Activated T-cell treated with anti-CD3 and anti-CD28 coated beads for 48 hours (primary cell): Measurements from ENCODE around the gene GNG11.

ENCODE experiments used
- DNase-seq: peaks from one replicate; pipeline ENCODE4 v3.0.0-alpha.2; 2020; ENCODE audit warnings: low read depth

GNG11 gene

GRCh38 chr7:93948106-93948505 is 26.6 kb downstream of the GNG11 start:
- no peak for DNase-seq

GRCh38 chr7:93948873-93949272 is 27.3 kb downstream of the GNG11 start:
- DNase-seq: no peak

DNA sequence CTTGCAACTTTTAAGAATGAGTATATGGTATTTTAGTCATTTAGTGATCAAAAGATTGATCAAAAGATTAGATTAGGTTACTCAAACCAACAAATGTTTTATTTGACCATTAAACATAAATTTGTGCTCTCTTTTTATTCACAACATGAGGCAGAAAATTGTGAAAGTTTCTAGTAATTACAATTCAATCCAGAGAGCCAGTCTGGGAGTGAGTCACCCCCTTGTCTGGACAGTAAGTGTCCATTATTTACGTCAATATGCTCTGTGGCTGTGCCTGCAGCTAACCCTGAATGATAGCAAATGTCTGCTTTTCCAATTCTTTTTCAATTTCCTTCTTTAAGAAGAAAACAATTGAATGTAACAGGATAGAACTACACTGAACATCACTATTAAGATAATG is 27.9 kb downstream of the GNG11 start:
- DNase-seq: no peak

DNA sequence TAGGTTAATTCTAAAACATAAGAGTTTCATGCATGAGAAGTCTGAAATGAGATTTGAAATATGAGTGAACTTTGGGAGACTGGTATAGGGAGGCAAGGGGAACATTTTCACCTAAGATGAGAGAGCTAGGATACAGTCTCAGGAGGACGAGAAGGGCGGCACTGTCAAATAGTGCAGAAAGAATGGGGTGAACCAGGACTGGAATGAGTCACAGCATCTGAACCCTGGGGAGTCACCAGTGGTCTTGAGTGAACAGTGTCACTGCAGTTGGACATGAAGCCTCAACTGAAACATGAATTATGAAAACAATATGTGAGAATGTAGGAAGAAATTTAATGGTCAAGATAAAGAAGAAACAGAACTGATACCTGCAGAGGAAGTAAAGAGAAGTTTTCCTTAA is 33.8 kb downstream of the GNG11 start:
- no peak for DNase-seq

DNA sequence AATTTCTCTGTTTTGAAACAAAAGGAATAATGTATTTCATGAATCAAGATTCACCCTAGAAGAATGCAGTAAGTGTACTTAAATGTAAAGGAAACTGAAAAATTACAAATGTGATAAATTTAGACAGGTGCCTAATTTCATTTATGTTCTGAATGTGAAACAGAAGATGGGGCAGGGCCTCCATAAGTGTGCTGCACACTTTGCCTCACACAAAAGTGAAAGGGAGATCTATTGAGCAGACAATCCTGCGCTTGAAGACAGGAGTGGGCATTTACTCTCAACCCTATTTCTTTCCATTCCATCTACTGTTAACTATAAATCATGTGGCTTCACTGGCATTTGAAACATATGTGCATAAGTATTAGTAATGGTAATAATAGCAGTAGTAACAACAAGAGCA is 36.2 kb downstream of the GNG11 start:
- DNase-seq: no peak

DNA sequence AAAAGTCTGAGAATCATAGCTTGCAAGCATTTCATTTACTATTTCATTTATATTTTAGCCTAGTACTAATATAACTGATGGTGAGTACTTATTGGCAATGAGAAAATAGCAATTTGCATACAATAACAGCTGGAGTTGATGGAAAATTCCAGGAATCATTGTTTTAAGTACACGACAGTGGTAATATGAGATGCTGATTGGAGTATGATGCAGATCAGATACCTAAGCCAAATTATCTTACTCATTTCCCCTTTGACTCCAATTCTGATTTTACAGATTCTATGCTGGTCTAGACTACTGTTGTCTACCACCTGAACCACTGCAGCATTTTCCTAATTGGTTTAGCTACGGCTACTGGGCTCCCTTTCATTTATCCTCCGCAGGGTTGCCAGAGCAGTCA is 36.7 kb downstream of the GNG11 start:
- DNase-seq: no peak

DNA sequence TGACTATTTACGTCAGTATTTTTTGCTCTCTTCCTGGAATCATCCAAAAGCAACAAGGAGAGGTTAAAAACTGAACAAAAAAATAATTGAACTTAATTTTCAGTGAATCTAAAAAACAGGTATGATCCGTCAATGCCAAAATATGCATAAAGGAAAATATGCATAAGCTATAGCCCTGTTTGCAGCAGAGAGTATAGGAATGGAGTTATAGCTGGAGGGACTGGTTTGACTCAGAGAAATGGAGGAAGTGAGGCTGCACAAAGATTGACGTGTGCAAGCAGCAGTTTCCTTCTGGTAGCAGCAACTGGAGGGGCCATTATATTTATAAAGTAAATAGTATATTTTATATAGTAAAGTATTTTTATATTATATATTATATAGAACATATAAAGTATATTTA is 37.1 kb downstream of the GNG11 start:
- no peak for DNase-seq

DNA sequence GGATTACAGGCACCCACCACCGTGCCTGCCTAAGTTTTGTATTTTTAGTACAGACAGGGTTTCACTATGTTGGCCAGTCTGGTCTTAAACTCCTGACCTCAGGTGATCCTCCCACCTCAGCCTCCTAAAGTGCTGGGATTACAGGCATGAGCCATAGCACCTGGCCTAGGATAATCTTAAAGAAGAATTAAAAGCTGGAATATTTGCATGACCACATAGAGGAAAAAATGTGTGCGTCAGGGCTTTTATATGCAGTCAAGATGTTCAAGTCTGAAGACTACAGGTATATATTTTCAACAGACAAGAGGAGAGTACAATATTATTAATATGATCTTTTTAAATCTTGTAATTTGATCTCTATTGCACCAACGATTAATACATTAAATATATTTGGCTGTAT is 39.5 kb downstream of the GNG11 start:
- DNase-seq: no peak

DNA sequence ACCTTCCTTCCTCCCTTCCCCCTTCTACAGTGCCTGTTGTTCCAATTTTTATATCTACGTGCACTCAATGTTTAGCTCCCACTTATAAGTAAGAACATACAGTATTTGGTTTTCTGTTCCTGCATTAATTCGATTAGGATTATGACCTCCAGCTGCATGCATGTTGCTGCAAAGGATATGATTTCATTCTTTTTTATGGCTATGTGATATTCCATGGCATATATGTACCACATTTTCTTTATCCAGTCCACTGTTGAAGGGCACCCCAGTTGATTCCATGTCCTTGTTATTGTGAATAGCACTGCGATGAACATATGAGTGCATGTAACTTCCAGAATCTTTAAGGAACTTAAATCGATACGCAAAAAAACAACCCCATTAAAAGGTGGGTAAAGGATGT is 42.7 kb downstream of the GNG11 start:
- DNase-seq: no peak

DNA sequence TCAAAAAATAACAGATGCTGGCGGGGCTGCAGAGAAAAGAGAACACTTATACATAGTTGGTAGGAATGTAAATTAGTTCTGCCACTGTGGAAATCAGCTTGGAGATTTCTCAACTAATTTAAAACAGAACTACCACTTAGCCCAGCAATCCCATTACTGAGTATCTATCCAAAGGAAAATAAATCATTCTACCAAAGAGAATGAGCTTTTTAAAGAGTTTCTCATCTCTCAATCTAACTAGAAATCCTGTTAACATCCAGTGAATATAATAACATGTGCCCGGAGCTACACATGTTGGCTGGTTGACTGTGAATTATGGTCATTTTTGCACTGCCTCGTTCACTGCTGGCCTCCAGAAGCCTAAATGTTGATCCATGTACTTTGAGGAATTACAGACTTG is 43.3 kb downstream of the GNG11 start:
- DNase-seq: no peak

DNA sequence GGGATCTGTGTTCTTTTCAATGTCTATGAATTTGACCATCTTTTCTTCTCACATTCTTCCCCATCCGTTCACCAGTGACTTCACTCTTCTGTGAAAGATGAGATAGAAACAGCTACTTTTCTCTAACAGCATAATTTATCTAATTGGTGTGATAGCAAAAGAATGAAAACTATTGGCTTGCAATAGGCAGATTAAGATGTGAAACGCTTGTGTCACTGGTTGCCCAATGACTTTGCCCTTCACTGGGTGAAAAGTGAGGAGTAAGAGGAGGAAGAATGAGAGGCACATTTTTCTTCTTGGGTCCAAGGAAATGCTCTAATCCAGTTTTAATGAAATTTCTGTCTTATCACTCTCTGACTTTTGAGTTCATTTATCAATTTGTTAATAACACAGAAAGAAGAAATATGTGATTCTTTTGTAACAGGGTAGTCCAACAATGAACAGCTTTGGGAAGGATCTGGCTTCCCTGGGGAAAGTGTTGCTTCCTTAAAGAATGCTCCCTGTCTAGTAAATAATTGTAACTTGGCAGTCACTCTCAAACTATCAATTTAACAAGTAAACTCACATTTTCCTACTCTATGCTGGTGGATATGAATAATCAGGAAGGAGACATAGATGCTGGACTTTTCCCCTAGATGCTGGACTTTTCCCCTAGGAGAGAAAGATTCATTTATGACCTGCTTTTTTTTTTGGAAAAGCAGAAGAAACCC is 47.5 kb downstream of the GNG11 start:
- no peak for DNase-seq

DNA sequence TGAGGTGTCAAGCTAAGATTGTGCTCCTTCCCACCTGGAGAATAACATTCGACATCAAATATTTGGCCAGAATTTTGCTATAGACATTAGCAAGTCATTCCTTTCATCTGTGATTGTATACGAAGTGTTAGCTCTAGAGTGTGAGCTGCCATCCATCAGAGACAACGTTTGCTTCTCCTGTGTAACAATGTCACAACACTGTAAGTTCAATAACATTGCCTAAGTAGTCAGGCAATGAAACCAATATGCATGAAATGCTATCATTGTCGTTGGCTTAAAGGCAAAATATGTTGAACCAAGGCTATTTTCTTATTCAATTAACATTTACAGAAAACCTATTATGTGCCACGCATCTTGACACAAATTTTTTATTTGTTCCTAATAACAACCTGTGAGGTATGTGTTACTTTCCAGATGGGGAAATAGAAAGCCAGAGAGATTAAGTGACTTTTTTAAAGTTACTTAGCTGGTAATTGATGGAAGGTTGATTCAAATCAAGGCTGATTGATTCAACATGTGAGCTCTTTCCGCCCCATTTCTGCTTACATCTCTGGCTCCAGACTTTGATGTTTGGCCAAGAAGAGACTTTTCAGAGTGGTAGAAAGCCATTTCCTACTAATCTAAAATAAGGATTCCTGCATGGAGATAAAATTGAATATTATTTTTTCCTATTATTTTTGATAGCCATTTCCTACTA is 50.6 kb downstream of the GNG11 start:
- DNase-seq: no peak

DNA sequence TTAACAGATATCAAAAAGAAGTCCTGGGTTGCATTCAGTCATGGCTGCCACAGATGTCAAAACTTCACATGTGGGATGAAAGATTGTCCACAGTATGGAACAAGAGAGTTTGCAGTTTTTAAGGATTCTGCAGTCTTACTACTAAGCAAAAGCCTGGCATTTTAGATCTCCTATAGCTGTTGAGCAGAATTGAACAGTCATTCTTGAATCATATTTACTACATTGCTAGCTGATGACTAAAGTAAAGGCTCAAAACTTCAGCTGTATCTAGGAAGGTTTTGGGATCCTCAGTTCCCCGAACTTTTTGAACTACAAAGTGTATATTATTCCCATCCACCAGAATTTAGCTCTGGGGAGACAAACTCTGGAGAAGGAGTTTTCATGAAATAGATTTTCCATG is 51.6 kb downstream of the GNG11 start:
- DNase-seq: no peak

DNA sequence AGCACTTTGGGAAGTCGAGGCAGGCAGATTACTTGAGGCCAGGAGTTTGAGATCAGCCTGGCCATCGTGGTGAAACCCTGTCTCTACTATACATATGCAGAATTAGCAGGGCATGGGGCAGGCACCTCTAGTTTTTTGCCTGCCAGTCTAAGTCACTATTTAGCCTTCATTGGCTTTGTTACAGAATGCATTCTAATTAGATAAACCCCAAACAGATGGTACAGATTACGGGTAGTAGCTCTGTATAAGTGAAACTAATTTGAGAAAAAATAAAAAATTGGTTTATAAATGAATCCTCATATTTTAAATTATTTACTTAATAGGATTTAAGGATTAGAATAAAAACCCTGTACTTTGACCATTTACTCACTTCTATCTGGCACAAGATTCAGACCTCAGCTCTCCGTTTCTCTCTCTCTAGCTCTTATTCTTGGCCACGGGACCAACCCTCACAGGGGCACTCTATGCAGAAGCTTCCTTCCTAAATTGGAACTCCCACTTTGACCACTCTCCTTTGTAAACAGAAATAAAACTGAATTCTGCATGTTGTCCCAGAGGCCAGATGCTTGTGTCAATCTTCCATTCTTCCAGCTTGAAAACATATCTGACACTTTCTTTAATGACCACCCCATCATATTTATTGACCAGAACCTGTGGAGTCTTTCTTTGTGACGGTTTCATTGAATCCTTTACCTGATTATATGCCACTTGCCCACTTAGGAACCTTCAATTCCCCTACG is 55.8 kb downstream of the GNG11 start:
- DNase-seq: no peak
